Measurements from ENCODE around the gene SASH1.

DNA sequence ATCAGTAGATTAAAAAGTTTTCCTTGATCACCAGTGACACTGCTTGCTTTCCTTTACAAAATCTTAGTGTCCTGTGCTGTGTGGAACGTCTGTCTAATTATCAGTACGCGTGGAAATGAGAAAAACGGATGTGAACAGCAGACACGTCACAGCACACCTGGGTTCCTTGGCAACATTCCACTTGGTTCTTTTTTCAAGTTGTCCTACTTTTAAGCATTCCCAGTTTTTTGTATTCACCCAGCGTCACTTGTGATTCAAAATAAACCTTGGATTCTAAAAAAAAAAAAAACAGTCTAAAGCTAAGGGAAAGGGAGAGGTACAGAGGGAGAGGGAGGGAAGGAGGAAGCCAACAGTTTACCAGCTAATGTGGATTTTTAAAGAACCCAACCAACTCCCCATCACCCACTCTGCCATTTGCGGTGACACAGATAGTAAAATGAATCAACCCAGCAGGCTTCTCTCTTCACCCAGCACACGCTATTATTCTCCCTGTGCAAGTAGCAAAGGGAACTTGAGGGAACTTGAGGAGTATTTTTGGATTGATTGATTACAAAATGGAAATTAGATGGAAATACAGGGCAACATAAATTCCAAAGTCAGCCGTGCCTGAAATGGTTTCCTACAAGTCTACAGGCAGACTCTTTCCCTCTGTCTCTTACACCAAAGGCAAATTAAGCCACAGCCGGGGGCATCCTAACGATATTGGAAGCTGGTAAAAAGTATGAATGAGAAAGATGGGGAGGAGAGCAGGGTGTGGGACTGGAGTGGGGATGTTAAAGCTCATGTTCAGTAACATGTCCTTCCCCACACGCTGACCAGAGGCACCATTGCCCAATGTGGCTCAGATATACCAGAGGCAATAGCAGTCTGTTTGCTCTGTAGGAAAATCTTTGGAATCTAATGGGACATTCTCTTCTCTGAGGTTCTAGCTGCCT, 129.8 kb downstream of the SASH1 start:
- no peak for TF ChIP-seq CTCF (IDR thresholded peaks at IDR 0.05)
- TF ChIP-seq POLR2A (IDR thresholded peaks at IDR 0.05), result no peak

All from heart left ventricle (tissue), 13 donors.